Ovary (tissue), 9 donors: ENCODE measurements around the gene FMNL2. TPM values are rescaled to one million over a fixed set of nuclear protein-coding genes. Genes with fewer than 3 reads are reported as not detected.

Experiments
- DNase-seq, 5 donors: peaks; one replicate each; pipeline ENCODE4 v3.0.0-alpha.2; 2019 to 2020
- H3K27ac ChIP-seq, 2 donors: fragments of 200-600 bp; one replicate each; pipeline versions ENCODE4 v1.5.1 to v1.8.0; 2019 to 2022
- H3K27me3 ChIP-seq: fragments of 200-600 bp; one replicate; pipeline ENCODE4 v1.8.0; 2022
- H3K36me3 ChIP-seq: fragments of 200-600 bp; sonication (generic); one replicate; pipeline ENCODE4 v1.5.1; 2019
- H3K4me1 ChIP-seq: one replicate; pipeline ENCODE4 v1.8.1; 2013; ENCODE audit warnings: mild to moderate bottlenecking, moderate library complexity; ENCODE audit not compliant: insufficient read depth
- H3K4me3 ChIP-seq: fragments of 200-600 bp; sonication (generic); one replicate; pipeline ENCODE4 v1.5.1; 2017
- H3K9me3 ChIP-seq, 2 donors: fragments of 200-600 bp in 1 of 2; sonication (generic) in 1 of 2; one replicate each; pipeline versions ENCODE4 v1.5.1 to v1.8.1; 2013 to 2019; ENCODE audit warnings: mild to moderate bottlenecking in 1 of 2, moderate library complexity in 1 of 2
- CTCF ChIP-seq, 3 donors: fragments of 450-650 bp in 2 of 3; fragments of 200-600 bp in 1 of 3; IDR thresholded peaks; one replicate each; pipeline versions ENCODE4 v1.5.1 to v1.8.0; 2016 to 2022; ENCODE audit warnings: antibody characterized with exemption in 3 of 3, mild to moderate bottlenecking in 1 of 3
- EP300 ChIP-seq: sonication (generic); formaldehyde crosslinking; IDR thresholded peaks from one replicate; pipeline ENCODE4 v1.6.1; 2017; ENCODE audit warnings: antibody characterized with exemption
- POLR2A ChIP-seq: fragments of 450-650 bp; IDR thresholded peaks from one replicate; pipeline ENCODE4 v1.6.1; 2017; ENCODE audit warnings: antibody characterized with exemption, mild to moderate bottlenecking, moderate library complexity
- whole genome bisulfite sequencing, 3 donors: extraction: QIAGEN DNeasy Blood & Tissue Kit in 1 of 3; methylation state at CpG; one replicate each; pipeline versions ENCODE4 v1.1.5 to v1.1.7; 2013 to 2017; 5-methylcytosine and 5-hydroxymethylcytosine counted together
- intact Hi-C, 4 donors: fragments of 100-400 bp; cut with DNase I; formaldehyde crosslinking; loops; one replicate each; pipeline versions ENCODE4 v1.11.0 to v1.15.1; 2022 to 2023
- polyA plus RNA-seq, 2 donors: library from polyadenylated mRNA; stranded (reverse); fragments of 200-250 nt in 1 of 2; fragments of 350-450 nt in 1 of 2; fragmentation: Illumina TruSeq in 1 of 2; extraction: RNeasy Lipid Tissue Mini Kit (QIAGEN cat#74804) in 1 of 2; gene quantifications; one replicate each; pipeline ENCODE4 v1.2.3, GENCODE V29; 2013 to 2014
- total RNA-seq, 7 donors: library from RNA; depleted of rRNA in 2 of 7; stranded (reverse); fragments of >200 nt in 2 of 7; fragmentation: NEBNext Ultra II Directional in 3 of 7; extraction: Animal tissue kit (Norgen Biotek cat#: 25700) in 3 of 7; gene quantifications; one replicate each; pipeline versions ENCODE4 v1.1.0 to v1.2.4, GENCODE V29; 2016 to 2023
- donor health status: DM: no; HTN: no; CAD: no; lungs with moderate emphysema.
- donor health status: DM: no; HTN: no; CAD: no.
- donor health status: Bipolar disorder and iron deficiency.
- donor health status: DM: yes; HTN: yes; CAD: no.
- donor health status: DM: no; HTN: no; CAD: no.
- donor health status: DM: yes; HTN: yes; CAD: no.

FMNL2 gene
- total and polyA plus RNA-seq, 9 donors, result 30.3 to 89.1 (median 51.3) TPM

DNA sequence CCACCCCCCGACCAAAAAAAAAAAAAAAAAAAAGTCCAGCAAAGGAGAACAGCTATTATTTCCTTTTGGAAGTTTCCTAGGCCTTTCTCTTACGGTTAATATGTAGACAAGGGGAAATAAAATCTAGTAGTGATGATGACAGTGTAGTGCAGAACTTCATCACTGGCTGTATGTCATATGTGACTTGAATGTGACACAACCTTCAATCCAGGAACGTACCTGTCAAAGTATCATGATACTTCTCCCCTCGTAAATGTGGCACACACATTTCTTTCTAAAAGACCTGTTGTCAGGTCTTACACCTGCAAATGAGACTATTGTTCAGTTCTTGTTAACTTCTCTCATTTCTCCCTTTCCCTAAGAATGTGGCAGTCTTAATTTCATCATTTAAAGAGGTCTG is 208.7 kb downstream of the FMNL2 start:
- intact Hi-C loops, result no loop called here
- DNase-seq, result no peak
- no peaks in the 10 kb centered on the region for H3K9me3 ChIP-seq
- no peaks in the 10 kb centered on the region for H3K27me3 ChIP-seq
- H3K4me1 ChIP-seq, result peaks cover 26% of the 10 kb centered on the region
- no peaks in the 10 kb centered on the region for H3K36me3 ChIP-seq
- TF ChIP-seq CTCF (IDR thresholded peaks at IDR 0.05) (no peak), POLR2A (no peak), EP300 (no peak)
- H3K27ac ChIP-seq, result peak overlapping the region in 1 of 2 donors; percentile 33
- WGBS, 3 donors, result 53 to 56% (median 55%) methylated on average over 4 of the region's 4 CpGs
- no peak overlapping the region for H3K4me3 ChIP-seq

DNA sequence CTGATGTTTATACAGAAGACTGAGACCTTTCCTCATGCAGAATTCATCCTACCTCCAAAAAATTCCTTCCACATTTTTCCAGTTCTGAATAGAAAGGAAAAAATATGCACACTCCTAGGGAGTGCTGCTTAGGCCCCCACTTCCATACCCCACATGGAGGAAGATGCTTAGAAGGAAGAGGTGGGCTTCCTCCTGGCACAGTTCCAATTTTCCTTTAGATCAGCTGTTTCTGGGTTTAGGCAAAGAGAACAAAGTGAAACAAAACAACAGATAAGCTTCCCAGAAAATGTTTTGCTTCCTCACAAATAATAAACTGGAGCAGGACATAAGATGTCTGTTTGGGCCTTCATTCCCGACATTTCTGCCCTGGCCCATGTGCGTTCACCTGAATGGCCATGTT is 209.7 kb downstream of the FMNL2 start:
- peak in 1 of 5 donors; percentile 12 for DNase-seq
- H3K27ac ChIP-seq, result peak overlapping the region; percentile 16 to 62
- no peaks in the 10 kb centered on the region for H3K27me3 ChIP-seq
- TF ChIP-seq CTCF (IDR thresholded peaks at IDR 0.05), result no peak
- no peak for TF ChIP-seq EP300
- TF ChIP-seq POLR2A, result no peak
- 16 to 25% (median 22%) methylated on average over 2 of the region's 2 CpGs for WGBS, 3 donors
- intact Hi-C loops, result no loop called here
- H3K4me1 ChIP-seq, result peaks cover 26% of the 10 kb centered on the region
- H3K9me3 ChIP-seq, result no peaks in the 10 kb centered on the region
- H3K36me3 ChIP-seq, result no peaks in the 10 kb centered on the region
- no peak overlapping the region for H3K4me3 ChIP-seq

DNA sequence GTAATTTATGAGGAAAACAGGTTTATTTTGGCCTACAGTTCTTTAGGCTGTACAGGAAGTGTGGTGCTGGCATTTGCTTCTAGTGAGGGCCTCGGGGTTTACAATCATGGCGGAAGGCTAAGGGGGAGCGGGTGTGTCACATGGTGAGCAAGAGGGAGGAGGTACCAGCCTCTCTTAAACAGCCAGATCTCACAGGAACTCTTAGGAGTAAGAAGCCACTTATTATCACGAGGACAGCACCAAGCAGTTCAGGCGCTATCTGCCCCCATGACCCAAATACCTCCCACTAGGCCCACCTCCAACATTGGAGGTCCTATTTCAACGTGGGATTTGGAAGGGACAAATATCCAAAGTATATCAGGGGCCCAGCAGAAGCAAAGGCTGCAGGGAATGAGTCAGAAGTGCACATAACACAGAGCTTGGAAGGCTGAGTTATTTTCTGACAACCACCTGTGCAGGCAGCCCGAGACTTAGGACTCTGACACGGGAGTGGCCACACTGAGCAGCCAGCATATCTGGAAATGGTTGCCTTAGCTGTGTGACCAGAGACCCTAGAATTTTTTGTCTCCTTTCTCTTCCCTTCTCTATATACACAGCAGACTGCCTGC is 211.4 kb downstream of the FMNL2 start:
- Histone ChIP-seq H3K36me3 (no peaks in the 10 kb centered on the region), H3K27ac (peak overlapping the region in 1 of 2 donors; percentile 62), H3K4me1 (peaks cover 26% of the 10 kb centered on the region), H3K9me3 (no peaks in the 10 kb centered on the region), H3K4me3 (no peak overlapping the region), H3K27me3 (no peaks in the 10 kb centered on the region)
- TF ChIP-seq POLR2A (no peak), CTCF (IDR thresholded peaks at IDR 0.05) (no peak), EP300 (no peak)
- no peak for DNase-seq
- 74 to 78% (median 76%) methylated on average over 8 of the region's 8 CpGs for WGBS, 3 donors
- intact Hi-C loops, result no loop called here

GRCh38 chr2:152548111-152548875 is 213.3 kb downstream of the FMNL2 start:
- Histone ChIP-seq H3K36me3 (no peaks in the 10 kb centered on the region), H3K4me1 (peaks cover 19% of the 10 kb centered on the region), H3K27me3 (no peaks in the 10 kb centered on the region), H3K4me3 (no peak overlapping the region), H3K27ac (peak overlapping the region in 1 of 2 donors; percentile 49), H3K9me3 (no peaks in the 10 kb centered on the region)
- no peak for TF ChIP-seq POLR2A
- no peak for TF ChIP-seq EP300
- no peak for TF ChIP-seq CTCF (IDR thresholded peaks at IDR 0.05)
- intact Hi-C loops, result no loop called here
- peak in 1 of 5 donors; percentile 44 for DNase-seq
- WGBS, 3 donors, result 32 to 55% (median 35%) methylated on average over 8 of the region's 8 CpGs
